GM21515 (cell line): ENCODE results near the gene MYO7B.

ENCODE experiments used
- ATAC-seq: cut with Tn5 transposase; IDR thresholded peaks from one replicate; pipeline ENCODE4 v1.9.1; 2021; ENCODE audit not compliant: unreplicated experiment

Gene MYO7B

DNA sequence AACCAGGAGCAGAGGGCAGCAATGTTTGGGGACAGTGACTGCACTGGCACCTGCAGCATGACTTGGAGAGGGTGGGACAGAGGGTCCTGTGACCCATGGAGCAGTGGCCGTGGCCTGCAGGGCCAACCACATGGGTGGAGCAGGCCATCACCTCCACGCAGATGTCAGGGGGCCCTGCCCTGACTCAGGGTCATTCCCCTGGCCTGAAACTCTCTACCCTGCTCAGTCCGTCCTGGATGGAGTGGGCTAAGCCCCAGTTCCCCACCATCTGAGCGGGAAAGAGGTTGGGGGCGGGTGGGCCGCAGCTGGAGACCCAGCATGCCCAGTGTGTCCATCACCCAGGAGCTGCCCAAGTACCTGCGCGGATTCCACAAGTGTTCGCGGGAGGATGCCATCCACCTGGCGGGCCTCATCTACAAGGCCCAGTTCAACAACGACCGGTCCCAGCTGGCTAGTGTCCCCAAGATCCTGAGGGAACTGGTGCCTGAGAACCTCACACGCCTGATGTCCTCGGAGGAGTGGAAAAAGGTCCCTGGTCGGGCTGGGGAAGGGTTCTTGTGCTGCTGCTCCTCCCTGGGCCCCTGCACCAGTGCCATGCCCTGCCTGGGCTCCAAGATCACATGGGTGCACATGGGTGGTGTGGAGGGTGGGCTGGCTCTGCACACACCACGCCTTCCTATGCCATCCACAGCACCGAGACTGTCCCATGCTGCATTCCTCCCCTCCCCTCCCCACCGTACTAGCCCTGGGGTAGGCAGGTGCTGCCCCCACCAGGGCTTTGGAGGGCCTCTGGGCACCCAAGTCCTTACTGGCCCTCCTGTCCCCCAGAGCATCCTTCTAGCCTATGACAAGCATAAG is 100.1 kb downstream of the MYO7B start:
- no peak for ATAC-seq

DNA sequence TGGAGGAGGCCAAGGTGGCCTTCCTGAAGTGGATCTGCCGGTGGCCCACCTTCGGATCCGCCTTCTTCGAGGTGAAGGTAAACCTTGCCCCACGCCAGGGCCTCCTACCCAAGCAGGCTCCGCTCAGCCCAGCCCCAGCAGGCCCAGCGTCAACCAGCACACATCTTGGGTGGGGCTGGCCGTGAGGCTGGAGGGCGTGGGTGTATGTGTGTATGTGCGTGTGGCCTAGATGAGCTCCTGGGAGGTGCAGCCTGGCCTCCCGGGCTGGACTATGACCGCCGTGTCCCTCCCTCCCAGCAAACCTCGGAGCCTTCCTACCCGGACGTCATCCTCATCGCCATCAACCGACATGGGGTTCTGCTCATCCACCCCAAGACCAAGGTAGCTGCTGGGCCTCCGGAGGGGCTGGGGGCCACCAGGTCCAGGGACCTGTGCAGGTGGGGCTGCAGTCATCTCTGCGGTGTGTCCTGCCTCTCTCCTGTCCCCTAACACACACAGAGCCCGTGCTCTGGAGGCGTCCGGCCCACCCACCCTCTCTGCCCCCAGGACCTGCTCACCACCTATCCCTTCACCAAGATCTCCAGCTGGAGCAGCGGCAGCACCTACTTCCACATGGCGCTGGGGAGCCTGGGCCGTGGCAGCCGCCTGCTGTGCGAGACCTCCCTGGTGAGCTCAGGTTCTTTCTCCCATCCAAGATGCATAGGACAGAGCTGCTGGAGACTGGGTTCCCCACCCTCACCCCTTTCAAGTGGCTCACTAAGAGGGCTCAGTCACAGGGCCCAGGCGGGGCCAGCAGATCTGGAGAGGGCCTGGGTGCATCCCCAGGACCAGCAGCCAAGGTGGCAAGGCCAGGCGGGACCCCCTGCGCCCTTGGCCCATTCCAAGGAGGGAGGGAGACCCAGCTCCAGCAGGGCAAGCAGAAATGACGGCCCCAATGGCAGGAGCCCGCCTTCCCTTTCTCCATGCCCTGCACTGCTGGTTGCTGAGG is 101.1 kb downstream of the MYO7B start:
- no peak for ATAC-seq

DNA sequence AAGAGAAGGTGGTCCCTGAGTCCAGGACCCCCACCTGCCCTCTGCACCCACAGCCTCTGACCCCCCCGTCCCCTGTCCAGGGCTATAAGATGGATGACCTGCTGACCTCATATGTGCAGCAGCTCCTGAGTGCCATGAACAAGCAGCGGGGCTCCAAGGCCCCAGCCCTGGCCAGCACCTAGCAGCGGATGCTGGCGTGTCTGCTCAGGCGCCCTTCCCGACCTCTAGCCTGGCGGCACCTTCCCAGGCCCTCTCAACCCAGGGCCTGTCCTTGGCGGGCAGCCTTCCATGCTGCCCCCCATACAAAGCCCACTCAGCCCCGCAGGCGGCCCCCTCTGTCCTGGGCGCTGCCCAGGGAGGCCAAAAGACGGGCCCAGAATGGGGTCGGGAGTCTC is 101.8 kb downstream of the MYO7B start:
- no peak for ATAC-seq

DNA sequence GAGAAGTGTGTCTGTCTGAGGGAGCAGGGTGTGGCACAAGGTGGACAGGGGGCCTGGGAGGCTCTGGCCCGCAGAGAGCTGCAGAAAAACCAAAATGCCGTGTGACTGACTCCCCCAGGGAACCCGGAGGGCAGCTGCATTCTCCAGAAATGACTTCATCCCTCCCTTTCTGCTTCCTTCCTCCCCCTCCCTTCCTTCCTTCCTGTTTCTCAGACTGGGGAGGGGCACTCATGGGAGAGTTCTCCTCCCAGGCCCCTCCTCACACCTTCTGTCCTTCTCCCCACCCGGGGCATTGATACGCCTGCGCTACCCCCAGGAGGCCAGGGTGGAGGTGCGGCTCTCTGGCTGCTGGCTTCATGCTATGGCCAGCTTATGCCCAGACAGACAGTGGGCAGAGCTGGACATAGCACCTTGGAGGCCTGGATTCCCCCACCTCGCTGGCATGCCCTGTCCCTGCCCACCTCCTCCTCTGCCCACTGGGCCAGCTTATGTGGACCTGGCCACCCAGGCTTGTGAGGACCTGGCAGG is 102.3 kb downstream of the MYO7B start:
- ATAC-seq: no peak

DNA sequence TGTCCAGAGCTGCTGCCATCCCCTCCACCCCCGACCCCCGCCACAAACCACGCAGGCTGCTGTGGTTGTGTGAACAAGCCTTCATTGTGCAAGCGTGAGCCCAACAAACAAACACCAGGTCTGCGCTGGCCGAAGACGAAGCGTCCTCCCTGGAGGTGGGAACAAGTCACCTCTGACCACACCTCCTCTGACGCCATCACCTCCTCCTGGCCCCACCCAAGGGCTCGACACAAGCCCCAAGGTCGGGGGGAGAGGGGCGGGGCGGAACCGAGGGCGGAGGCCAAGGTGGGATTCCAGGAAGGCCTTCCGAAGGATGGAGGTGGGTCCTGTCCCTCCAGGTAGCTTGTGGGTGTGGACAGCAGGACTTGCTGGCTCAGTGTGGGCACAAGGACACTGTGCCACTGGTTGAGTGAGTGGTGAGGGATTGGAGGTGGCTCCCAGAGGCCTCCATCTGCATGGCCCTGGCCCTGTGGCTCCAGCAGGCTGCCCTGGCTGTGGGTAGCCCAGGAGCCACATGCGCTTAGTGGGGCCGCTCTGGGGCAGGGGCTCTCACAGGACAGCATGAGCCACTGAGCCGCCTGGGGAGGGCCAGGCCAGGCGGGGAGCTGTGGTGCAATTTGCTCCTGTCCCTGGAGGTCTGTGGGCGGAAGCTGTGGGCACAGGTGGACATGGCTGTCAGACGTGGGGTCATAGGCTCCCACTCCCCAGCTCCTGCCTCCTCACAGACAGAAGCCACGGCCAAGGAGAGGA is 103.1 kb downstream of the MYO7B start:
- no peak for ATAC-seq

DNA sequence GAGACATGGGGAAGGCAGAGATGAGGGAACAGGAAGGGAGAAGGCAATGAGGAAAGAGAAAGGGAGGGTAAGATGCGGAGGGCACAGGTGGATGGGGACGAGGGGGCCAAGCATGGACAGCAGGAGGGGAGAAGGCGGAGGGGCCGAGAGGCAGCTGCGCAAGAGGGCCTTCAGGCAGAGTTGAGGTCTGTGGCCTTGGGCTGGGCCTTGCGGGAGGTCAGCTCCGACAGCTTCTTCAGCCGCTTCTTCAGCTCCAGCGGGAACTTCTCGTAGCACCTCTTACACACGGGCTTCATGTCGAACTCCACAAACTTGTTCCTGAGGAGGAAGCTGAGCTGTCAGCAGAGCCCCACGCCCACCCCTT is 103.6 kb downstream of the MYO7B start:
- no peak for ATAC-seq

DNA sequence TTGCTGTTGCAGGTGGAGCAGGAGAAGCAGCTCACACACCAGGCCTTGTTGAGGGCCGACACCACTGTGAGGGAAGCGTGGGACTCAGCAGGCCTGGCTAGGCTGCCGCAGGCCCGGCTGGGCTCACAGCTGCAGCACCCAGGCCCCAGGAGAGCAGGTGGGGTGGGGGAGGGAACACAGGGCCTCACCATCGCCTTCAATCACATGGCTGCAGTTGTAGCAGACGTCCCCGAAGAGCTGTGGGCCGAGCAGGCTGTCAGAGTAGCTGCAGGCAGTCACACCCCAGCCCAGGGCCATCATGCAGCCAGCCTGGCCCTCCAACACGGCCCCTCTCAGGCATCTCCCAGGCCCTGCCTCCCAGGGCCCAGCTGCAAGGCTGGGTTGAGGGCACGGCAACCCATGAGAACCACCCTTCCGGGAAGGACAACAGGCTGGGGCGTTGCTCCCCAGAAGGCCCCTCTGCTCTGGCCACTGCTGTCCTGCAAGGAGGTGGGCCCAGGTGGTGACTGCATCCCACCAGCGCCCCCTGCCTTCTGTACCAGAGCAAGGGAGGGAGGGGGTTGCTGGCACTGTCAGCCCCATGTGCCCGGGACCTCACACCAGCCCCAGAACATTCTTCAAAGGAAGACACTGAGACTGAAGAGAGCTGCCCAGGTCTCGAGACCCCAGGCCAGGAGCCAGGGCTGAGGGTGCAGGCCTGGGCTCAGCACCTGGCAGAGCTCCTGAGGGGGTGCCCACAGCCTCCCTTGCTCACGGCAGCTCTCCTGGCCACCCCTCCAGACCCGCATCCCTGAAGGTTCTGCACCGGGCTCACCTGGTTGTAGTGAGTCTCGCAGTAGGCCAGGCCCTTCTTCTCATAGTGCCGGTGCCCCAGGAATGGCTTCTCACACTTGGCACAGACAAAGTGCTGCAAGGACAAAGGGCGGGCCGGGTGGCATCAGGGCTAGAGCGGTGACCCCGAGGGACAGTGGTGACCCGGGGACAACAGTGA is 104.9 kb downstream of the MYO7B start:
- no peak for ATAC-seq

DNA sequence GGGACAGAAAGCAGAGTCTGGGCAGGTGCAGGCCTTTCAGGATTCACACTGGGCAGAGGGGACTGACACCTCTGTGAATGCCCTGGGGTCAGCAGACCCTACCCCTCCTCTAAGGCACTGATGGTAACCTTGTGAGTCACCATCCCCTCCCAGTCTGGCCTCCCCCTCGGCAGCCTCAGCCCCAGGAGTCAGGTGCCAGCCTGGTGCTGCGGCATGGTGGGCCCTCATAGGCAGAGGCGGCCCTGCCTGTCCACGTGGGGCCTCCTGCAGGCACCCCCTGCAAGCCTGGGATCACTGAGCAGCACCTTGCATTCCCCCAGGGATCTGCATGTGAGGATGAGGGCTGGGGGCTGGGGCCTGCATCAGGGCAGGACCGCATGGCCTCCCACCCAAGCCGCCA is 105.7 kb downstream of the MYO7B start:
- no peak for ATAC-seq

DNA sequence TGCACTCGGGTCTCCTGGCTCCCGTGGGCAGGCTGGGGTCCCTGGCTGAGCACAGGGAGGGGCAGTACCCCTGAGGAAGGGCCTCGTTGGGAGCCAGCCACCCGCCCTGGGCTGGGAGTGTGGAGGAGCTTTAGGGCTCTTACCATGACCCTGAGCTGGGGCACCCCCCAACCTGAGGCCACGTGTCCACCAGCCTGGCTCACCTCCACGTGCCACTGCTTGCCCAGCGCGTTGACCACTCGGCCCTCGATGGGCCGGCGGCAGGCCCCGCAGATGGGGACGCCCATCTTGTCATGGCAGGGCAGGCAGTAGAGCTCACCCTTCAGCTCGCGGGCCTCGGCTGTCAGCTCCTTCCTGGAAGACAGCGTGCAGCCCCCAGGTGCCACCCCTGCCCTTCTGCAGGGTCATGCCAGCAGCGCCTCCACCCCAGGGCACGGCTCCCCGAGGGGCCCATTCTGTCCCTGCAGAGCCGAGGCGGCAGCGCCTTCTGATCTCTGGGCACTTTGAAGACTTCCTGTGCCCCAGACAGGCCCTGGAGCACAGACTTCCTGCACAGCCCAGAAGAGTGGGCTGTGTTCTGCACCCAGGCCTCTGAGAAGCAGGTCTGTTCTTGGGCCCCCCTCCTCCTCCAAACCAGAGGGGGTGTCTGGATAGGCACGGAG is 106.5 kb downstream of the MYO7B start:
- ATAC-seq: no peak

DNA sequence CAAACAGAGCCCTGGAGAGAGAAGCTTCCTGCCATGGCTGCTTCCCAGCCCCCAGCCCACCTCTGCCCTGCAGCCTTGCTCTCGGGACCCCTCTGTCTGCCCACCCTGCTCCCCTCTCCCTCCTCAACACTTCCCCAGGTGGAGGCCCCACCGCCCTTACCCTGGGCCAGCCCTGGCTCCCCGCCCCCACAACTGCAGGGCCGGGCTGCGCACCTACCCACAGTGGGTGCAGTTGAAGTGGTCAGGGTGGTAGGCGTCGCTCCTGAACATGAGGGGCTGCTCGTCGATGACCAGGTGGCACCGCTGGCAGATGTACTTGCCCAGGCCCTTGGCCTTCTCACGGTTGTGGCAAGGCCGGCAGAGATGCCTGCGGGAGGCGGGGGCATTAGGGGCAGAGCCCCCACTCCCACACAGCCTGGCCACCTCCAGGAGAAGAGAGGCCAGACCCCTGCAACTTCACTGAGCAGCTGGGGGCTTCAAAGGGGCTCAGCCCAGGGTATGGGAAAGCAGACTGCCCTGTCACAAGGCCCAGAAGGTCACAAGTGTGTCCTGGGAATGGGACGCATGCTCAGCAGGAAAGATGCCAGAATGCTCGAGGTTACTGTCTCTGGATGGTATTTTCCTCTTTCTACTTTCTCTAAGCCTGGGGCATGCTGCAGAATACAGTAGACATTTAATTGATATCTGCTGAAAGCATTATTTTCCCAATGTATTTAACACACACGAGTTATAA is 107.4 kb downstream of the MYO7B start:
- no peak for ATAC-seq

DNA sequence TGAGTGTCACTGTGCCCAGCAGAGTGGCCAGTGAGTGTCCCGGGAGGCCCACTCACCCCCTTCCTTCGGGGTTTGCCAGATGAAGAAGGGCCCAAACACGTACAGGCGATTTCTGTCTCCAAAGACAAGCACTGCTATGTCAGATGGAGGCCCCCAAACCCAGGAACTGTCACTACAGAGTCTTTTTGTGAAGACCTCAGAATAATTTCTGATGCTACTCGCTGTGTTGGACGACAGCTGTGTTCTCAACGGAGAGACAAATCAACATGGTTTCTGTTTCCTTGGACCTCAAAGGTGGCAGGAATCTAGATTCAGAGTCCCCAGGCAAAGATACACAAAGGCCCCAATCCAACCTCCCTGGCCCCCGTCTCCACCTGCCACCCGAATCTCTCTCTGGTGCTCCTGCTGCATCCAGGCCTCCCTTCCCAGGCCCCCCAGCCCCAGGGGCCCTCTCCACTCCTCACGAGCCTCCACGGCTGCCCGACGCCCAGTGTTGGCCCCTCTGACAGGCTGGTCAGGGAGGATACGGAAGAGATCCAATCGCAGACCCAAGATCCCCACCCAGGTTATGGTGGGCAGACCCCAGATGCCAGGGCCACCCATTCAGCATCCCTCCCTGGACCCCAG is 108.1 kb downstream of the MYO7B start:
- ATAC-seq: no peak

DNA sequence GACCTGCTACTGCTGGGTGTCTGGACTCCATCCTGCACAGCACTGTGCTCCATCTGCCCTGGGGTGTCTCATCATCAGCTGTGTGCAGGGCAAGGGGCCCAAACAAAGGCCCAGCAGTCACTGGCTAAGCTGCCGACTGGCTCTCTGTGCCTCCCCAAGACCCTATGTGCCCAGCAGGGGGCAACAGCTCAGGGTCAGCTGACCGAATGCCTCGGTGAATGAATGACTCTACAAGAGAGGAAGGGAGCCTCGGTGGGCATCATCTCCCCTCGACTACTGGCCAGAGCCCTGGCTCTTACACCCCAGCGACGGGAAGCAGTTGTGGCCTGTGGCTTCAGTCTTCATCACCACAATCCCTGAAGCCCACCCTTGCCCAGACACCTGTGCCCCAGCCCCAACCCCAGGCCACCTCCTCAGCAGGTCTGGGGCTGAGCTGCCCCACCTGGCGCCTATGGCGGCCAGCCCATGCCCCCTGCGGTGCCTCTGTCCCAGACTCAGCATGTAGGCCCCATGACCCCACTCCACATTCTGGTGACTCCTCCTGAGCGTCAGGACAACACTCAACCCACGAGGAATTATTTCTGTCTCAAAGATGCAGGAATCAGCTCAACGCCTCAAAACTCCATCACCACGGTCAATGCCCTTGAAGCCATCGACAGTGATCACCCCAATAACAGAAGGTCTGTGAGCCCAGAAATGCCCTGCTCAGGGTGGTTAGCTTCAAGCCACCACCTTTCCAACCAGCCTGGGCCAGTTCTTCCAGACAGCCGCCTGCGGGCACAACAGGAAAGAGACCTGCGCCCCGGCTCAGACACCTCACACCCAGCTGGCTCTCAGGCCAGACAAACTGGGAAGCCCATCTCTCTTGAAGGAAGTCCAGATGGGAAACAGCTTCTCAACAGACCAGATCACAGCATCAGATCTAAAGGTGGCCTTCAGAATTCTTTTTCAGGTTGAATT is 108.9 kb downstream of the MYO7B start:
- ATAC-seq: no peak

DNA sequence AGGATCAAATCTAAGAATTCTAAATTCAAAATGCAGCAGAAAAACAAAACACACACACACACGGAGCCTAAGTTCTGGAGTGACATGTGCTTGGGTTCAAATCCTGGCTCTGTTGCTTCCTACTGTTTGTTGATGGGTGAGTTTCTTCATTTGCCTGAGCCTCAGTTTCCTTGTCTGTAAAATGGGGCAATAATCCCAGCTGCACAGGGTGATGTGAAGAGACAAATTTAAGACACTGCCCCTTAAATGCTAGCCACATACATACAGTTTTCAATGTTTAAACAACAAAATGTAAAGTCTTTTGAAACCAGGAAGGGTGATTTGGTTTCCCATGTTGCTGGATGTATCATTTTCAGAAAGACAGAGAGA is 109.5 kb downstream of the MYO7B start:
- ATAC-seq: no peak

DNA sequence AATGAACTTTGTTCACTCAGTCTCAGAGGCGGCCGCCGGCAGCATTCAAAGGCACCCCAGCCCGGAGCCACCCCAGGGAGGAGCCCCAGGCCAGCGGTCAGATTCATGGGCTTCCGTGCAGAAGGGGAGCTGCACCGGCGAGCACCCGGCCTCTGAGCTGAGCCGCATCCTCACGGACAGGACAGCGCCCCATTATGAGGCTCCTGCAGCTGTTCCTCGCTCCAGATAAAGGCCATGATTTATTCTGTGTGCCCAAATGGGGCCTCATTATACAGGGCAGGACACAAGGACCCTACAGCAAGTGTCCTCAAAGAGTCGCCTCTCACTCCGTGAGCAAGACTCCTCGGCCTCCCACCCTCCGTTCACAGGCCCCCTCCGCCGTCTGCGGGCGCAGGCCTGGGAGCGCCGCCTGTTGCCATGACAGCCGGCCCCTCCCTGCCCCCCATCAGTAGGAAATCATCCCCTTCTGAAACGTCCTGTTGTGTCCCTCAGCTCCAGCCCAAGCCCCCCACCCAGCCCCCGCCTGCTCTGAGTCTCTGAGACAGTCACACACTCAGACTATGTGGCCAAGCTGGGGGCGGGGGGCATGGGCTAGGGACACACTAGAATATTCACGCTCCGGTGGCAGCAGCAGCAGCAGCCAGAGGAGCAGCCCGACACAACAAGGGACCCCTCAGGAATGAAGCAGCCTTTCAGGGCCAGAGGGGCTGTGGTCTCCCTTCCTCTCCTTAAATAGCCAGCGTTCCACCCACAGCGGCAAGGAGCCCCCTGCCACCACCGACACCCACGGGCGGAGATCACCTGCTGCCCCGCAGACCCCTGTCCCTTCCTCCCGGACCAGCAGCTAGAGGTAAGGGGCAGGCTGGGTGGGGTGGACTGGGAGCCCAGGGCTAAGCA is 110.2 kb downstream of the MYO7B start, which contains the start of gene GPR17:
Gene GPR17 (plus strand): TSS at position 759 of the 897 bp plus-strand sequence. CDS start 4,583 bp downstream, outside the sequence.
- no peak for ATAC-seq

DNA sequence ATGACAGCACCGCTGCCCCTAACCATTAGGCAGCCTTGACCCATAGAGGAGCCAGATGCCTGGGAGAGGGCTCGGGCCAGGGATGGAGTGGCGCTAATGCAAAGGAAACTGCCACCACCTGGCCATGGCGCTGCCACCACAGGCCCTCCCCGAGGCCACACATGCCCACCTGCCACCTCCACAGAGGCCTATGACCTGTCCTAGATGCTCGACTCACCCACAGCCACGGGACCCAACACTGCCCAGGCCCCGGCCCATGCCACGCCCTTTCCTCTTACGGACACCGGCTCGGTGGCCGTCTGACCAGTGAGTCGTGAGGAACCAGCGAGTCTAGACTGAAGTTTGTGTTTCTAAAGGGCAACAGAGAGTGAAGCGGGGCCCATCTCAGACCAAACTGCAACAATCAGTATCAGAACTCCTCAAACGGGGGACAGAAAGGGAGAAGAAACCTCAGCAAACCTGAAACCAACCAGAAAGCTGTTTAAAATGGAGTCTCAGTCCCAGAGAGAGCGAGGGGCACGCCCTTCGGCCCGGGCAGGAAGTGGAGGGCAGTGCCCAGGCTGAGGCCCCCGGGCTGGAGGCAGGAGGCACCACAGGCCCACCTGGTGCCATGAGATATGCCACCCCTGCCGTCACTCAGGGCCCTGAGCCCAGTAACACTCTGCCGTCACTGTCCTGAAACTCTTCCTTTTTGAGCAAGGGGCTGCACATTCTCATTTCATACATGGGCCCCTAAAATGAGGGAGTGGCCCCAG is 111.2 kb downstream of the MYO7B start:
- ATAC-seq: no peak
